HFF-Myc (cell line): Measurements from ENCODE around the gene SUCNR1.
"Not testable (repeated sequence)": the region's sequence is repeated elsewhere in the genome, so short reads cannot be mapped to it uniquely, and the experiment has no call there.

Experiments used
- DNase-seq: peaks from one replicate; pipeline ENCODE4 v3.0.0-alpha.2; 2011; ENCODE audit warnings: low read depth; ENCODE audit errors: extremely low read depth
- H3K4me3 ChIP-seq: replicated peaks from 2 replicates; pipeline ENCODE4 v1.5.1; 2011; ENCODE audit warnings: low read depth, mild to moderate bottlenecking, control low read depth, low read length
- CTCF ChIP-seq: IDR thresholded peaks from 2 replicates; pipeline ENCODE4 v1.5.1; 2012; ENCODE audit warnings: mild to moderate bottlenecking, low read depth, low read length, control low read depth; ENCODE audit errors: missing control alignments

SUCNR1 gene

DNA sequence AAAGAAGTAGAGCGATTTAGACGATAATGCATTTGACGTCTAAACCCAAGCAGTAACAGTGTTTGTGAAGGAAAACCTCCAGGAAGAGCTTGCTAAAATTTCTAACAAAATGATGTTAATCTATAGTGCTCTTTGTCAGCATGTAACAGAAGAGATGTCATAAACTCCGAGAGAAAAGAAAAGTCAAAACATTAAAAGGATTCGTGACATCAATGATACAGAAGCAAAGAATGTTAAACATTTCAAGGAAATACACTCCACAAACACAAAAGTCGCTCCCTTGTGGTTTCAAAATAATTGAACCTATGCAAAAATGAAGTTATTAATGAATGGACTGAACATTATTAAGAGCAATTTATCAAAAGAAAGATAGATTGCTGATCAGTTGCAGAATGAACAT, 31.6 kb upstream of the SUCNR1 start:
- DNase-seq, result no peak
- no peak overlapping the region for H3K4me3 ChIP-seq
- no peak for TF ChIP-seq CTCF

GRCh38 chr3:151843275-151843674, 30.2 kb upstream of the SUCNR1 start:
- TF ChIP-seq CTCF, result no peak
- H3K4me3 ChIP-seq, result no peak overlapping the region
- DNase-seq, result no peak

DNA sequence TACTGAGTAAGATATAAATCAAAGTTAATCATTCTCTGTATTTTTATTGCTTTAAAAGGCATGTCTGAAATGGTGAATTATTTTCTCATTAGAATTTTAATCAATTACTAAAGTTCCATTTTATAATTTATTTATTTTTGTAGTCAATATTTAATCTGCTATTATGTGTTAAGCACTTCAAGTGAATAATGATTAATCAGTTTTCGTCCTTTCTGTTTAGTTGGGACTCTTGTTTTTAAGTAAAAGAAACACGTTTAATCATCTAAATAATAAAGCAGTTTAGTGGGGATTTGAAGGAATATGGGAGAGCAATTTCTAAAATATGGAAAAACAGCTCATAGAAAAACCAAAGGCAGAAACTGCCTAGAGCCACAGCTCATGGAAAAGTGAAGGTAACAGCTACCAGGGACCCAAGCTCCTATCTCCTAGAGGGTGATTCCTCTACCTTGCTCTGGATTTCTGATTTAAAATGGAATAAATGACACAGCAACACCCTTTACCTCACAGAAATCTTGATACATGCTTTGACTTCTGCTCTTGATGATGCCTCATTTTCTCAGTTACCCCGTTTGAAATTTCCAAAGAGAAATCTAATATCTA, 28.0 kb upstream of the SUCNR1 start:
- H3K4me3 ChIP-seq, result no peak overlapping the region
- no peak for DNase-seq
- TF ChIP-seq CTCF, result no peak

- not testable (repeated sequence) for H3K4me3 ChIP-seq, DNase-seq
Observed at GRCh38 chr3:151850065-151850464, 23.4 kb upstream of the SUCNR1 start.

- TF ChIP-seq CTCF, result no peak
- DNase-seq, result no peak
- H3K4me3 ChIP-seq, result no peak overlapping the region
Observed at GRCh38 chr3:151852074-151852811, 21.2 kb upstream of the SUCNR1 start.

GRCh38 chr3:151856118-151856517, 17.3 kb upstream of the SUCNR1 start:
- DNase-seq, result no peak
- H3K4me3 ChIP-seq, result no peak overlapping the region
- no peak for TF ChIP-seq CTCF

DNA sequence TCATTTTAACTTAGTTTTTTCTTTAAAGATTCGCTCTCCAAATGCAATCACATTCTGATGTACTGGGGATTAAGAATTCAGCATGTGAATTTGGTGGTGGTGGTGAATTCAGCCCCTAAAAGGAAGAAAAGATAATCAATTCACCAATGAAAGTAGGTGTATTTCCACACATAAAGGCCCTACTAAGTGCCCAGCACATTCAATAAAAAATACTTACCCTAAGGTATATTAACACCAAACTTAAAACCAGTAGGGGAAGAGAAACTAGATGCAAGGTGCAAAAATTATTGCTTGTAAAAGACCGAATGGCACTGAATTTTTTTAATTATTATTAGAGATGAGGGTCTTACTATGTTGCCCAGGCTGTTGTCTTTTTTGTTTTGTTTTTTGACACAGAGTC, 16.8 kb upstream of the SUCNR1 start:
- H3K4me3 ChIP-seq, result no peak overlapping the region
- no peak for DNase-seq
- no peak for TF ChIP-seq CTCF
